ENCODE results near the gene AFDN.

AFDN gene

GRCh38 chr6:167848783-167849182, 22.1 kb downstream of the AFDN start:
- no peak for DNase-seq
- TF ChIP-seq CTCF (IDR thresholded peaks at IDR 0.05): no peak
- intact Hi-C loops (cut with DNase I; ENCODE audit: low total_unique reads): no loop called here
- H3K9me3 ChIP-seq: no peaks in the 10 kb centered on the region
- no peak overlapping the region for H3K4me3 ChIP-seq
- no peaks in the 10 kb centered on the region for H3K36me3 ChIP-seq
- H3K4me1 ChIP-seq: peaks cover 0 to 12% (median 4%) of the 10 kb centered on the region in 4 donors
- no peaks in the 10 kb centered on the region for H3K27me3 ChIP-seq
- no peak overlapping the region for H3K27ac ChIP-seq

- intact Hi-C loops (cut with DNase I; ENCODE audit: low total_unique reads): no loop called here
- H3K27ac ChIP-seq: no peak overlapping the region
- no peak for TF ChIP-seq CTCF (IDR thresholded peaks at IDR 0.05)
- no peak for DNase-seq
- no peaks in the 10 kb centered on the region for H3K36me3 ChIP-seq
- H3K4me3 ChIP-seq: no peak overlapping the region
- H3K27me3 ChIP-seq: no peaks in the 10 kb centered on the region
- no peaks in the 10 kb centered on the region for H3K9me3 ChIP-seq
- H3K4me1 ChIP-seq: peaks cover 0 to 12% (median 4%) of the 10 kb centered on the region in 4 donors
Measured at GRCh38 chr6:167849846-167850459, 23.2 kb downstream of the AFDN start.

GRCh38 chr6:167850782-167851181, 24.1 kb downstream of the AFDN start:
- no peaks in the 10 kb centered on the region for H3K9me3 ChIP-seq
- intact Hi-C loops (cut with DNase I; ENCODE audit: low total_unique reads): no loop called here
- H3K36me3 ChIP-seq: no peaks in the 10 kb centered on the region
- no peak for DNase-seq
- H3K27me3 ChIP-seq: no peaks in the 10 kb centered on the region
- H3K4me1 ChIP-seq: peaks cover 0 to 12% (median 4%) of the 10 kb centered on the region in 4 donors
- TF ChIP-seq CTCF (IDR thresholded peaks at IDR 0.05): no peak
- H3K27ac ChIP-seq: no peak overlapping the region
- H3K4me3 ChIP-seq: no peak overlapping the region

GRCh38 chr6:167851370-167851952, 24.8 kb downstream of the AFDN start:
- intact Hi-C loops (cut with DNase I; ENCODE audit: low total_unique reads): no loop called here
- H3K9me3 ChIP-seq: no peaks in the 10 kb centered on the region
- peaks cover 0 to 12% (median 4%) of the 10 kb centered on the region in 4 donors for H3K4me1 ChIP-seq
- H3K27me3 ChIP-seq: no peaks in the 10 kb centered on the region
- no peak for DNase-seq
- TF ChIP-seq CTCF (IDR thresholded peaks at IDR 0.05): no peak
- no peaks in the 10 kb centered on the region for H3K36me3 ChIP-seq
- no peak overlapping the region for H3K27ac ChIP-seq
- no peak overlapping the region for H3K4me3 ChIP-seq

- Histone ChIP-seq H3K27me3 (no peaks in the 10 kb centered on the region), H3K4me3 (no peak overlapping the region), H3K27ac (no peak overlapping the region), H3K4me1 (peaks cover 0 to 26% (median 5%) of the 10 kb centered on the region in 4 donors), H3K9me3 (no peaks in the 10 kb centered on the region), H3K36me3 (no peaks in the 10 kb centered on the region)
- no peak for DNase-seq
- intact Hi-C loops (cut with DNase I; ENCODE audit: low total_unique reads): no loop called here
- no peak for TF ChIP-seq CTCF (IDR thresholded peaks at IDR 0.05)
Measured at GRCh38 chr6:167855825-167856425, 29.2 kb downstream of the AFDN start.
